AG10803 (cell line): ENCODE data around the gene ARHGAP26.

ENCODE experiments used
- DNase-seq: peaks from one replicate; pipeline ENCODE4 v3.0.0; 2010; ENCODE audit warnings: low read depth
- H3K4me3 ChIP-seq: 2 replicates; pipeline ENCODE4 v1.5.1; 2011; ENCODE audit warnings: mild to moderate bottlenecking, low read length, control low read depth
- CTCF ChIP-seq: conservative IDR thresholded peaks from 2 replicates; pipeline ENCODE4 v1.5.1; 2011; ENCODE audit warnings: mild to moderate bottlenecking, low read length, control low read depth, inconsistent platforms

The ARHGAP26 gene

GRCh38 chr5:143061161-143061945, 291.2 kb downstream of the ARHGAP26 start:
- no peak for TF ChIP-seq CTCF
- no peak overlapping the region for H3K4me3 ChIP-seq
- peak; percentile 91 for DNase-seq

GRCh38 chr5:143062379-143062778, 292.2 kb downstream of the ARHGAP26 start:
- no peak for TF ChIP-seq CTCF
- H3K4me3 ChIP-seq = no peak overlapping the region
- peak; percentile 50 for DNase-seq

- DNase-seq = peak; percentile 57
- no peak for TF ChIP-seq CTCF
- H3K4me3 ChIP-seq = no peak overlapping the region
Measured at GRCh38 chr5:143063175-143063970, 293.2 kb downstream of the ARHGAP26 start.

GRCh38 chr5:143064218-143064641, 294.1 kb downstream of the ARHGAP26 start:
- H3K4me3 ChIP-seq = no peak overlapping the region
- peak; percentile 39 for DNase-seq
- TF ChIP-seq CTCF = no peak

- no peak for TF ChIP-seq CTCF
- DNase-seq = no peak
- H3K4me3 ChIP-seq = no peak overlapping the region
Measured at GRCh38 chr5:143064676-143065075, 294.5 kb downstream of the ARHGAP26 start.

- DNase-seq = peak; percentile 90
- TF ChIP-seq CTCF = no peak
Measured at GRCh38 chr5:143065185-143065965, 295.2 kb downstream of the ARHGAP26 start.

More at GRCh38 chr5:143065185-143065965, 295.2 kb downstream of the ARHGAP26 start:
- no peak overlapping the region for H3K4me3 ChIP-seq
